ENCODE measurements around the gene MARCHF9. TPM values are rescaled to one million over a fixed set of nuclear protein-coding genes. Genes with fewer than 3 reads are reported as not detected.

The MARCHF9 gene
- total RNA-seq, 2 experiments from 2014 or later = 23.6 to 24.4 TPM

DNA sequence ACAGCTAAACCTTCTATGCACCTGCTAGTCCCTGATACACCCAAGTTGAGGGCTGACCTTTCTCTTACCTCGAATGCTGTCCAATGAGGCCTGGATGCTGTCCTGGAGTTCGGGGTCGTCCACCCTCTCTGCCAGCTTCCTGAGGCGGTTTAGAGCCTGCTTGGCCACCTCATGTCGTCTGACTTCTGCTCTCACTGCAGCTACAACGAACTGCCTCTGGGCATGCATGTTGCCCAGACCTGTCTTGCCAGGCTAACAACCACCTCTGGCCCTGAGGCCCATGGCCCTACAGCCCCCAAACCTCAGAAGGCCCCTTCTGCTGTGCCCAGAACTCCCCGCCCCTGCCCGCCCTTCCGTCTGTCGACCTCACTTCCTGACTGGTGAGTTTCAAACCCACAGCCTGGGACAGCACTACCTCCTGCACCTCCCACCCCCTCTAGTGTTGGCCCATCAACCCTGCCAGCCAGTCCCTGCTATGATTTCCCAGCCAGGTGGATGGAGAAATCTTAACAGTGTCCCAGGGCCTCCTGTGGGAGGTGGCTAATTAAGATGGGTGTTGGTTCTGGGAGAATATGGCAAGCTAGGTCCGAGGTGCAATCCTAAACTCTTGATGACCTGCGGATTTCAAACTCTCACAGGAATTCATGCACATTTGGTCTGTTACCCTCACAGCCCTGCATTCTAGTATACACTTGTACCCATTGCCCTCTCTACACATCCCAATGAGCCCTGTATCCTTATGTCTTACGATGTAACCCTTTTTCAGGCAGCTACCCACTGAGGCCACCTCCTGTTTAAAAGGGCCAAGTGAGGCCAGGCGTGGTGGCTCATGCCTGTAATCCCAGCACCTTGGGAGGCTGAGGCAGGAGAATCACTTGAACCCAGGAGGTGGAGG, 12.8 kb upstream of the MARCHF9 start:
- ChIA-PET CTCF (interaction anchor here (0.7 to 3.7 kb wide), 26 partner anchors 8 to 312 kb away, joined by 3 to 26 read pairs (median 4); partner anchors contain the start of genes B4GALNT1, CDK4, GLI1 and OS9), POLR2A (interaction anchor here (0.7 to 1.7 kb wide), 5 partner anchors 10 to 48 kb away, joined by 3 to 4 read pairs (median 4); partner anchors contain the start of genes CDK4 and OS9)
- Mint-ChIP-seq H3K27me3 (ENCODE audit: low read depth) (no peaks in the 10 kb centered on the region), H3K27ac (peak overlapping the region; percentile 92), H3K4me1 (ENCODE audit: low read depth) (peaks cover 61% of the 10 kb centered on the region), H3K36me3 (ENCODE audit: low read depth) (peaks cover 32% of the 10 kb centered on the region), H3K4me3 (peak overlapping the region; percentile 90), H3K9me3 (ENCODE audit: insufficient read depth) (no peaks in the 10 kb centered on the region)
- ATAC-seq = peak; percentile 66
- peak; percentile 93 for DNase-seq

DNA sequence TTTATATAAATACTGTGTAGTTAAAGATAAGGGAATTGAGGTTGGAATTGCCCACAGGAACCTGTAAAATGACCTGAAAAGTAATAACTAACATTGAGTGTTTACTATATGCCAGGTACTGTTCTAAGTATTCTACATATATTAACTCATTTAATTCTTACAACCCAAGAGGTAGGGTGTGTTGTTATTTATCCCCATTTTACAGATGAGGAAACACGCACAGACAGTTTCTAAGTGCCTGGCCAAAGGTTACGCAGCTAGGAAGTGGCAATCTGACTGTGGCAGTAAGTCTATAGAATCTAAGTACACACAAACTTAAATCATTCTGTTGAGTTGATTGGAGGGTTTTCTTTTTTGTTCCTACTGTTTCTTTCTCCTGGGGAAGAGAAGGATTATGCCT, 11.1 kb upstream of the MARCHF9 start:
- CTCF ChIA-PET = interaction anchor here (0.8 to 2.0 kb wide), 7 partner anchors 13 to 285 kb away, joined by 3 to 12 read pairs (median 4); no protein-coding TSS in a partner anchor
- Mint-ChIP-seq H3K27me3 (ENCODE audit: low read depth) (no peaks in the 10 kb centered on the region), H3K4me1 (ENCODE audit: low read depth) (peaks cover 61% of the 10 kb centered on the region), H3K36me3 (ENCODE audit: low read depth) (peaks cover 46% of the 10 kb centered on the region), H3K4me3 (peak overlapping the region; percentile 92), H3K27ac (peak overlapping the region; percentile 94), H3K9me3 (ENCODE audit: insufficient read depth) (no peaks in the 10 kb centered on the region)
- DNase-seq (no peak), ATAC-seq (no peak)
- POLR2A ChIA-PET = interaction anchor here (1.1 kb wide), 1 partner anchor 21 kb away, joined by 4 read pairs; no protein-coding TSS in a partner anchor

DNA sequence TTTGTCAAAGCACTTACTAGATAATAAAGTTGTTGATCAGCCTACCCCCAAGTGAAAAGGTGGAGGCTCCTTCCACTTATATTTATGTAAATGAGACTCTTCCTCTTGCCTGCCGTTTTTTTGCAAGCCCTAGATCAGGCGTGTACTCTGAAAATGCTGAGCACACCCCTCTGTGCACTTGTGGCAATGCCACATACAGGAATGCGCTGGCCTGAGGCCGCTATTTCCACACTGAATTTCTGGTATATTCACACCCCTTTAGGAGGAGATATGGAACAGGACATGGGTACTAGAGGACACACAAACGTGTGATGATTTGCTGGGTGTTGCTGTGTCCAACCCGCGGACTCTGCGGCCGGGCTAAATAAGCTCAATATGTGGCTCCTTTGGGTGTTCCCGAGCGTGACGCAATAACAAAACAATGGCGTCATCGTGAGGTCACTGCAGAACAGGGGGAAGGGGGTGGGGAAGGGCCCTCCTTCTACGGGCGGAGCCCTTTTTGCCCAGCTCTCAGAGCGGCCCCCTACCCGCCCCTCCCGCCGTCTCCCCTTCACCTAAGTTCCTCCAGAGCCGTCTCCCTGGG, 10.6 kb upstream of the MARCHF9 start:
- Mint-ChIP-seq H3K36me3 (ENCODE audit: low read depth) (peaks cover 46% of the 10 kb centered on the region), H3K4me1 (ENCODE audit: low read depth) (peaks cover 60% of the 10 kb centered on the region), H3K27ac (peak overlapping the region; percentile 94), H3K27me3 (ENCODE audit: low read depth) (no peaks in the 10 kb centered on the region), H3K9me3 (ENCODE audit: insufficient read depth) (no peaks in the 10 kb centered on the region), H3K4me3 (peak overlapping the region; percentile 92)
- ChIA-PET CTCF (interaction anchor here (0.7 to 2.0 kb wide), 10 partner anchors 10 to 285 kb away, joined by 3 to 12 read pairs (median 4); no protein-coding TSS in a partner anchor), POLR2A (interaction anchor here (0.5 to 1.3 kb wide), 6 partner anchors 15 to 1095 kb away, joined by 3 to 4 read pairs (median 3); partner anchors contain the start of gene INHBC)
- ATAC-seq = peak; percentile 21
- peak; percentile 86 for DNase-seq

DNA sequence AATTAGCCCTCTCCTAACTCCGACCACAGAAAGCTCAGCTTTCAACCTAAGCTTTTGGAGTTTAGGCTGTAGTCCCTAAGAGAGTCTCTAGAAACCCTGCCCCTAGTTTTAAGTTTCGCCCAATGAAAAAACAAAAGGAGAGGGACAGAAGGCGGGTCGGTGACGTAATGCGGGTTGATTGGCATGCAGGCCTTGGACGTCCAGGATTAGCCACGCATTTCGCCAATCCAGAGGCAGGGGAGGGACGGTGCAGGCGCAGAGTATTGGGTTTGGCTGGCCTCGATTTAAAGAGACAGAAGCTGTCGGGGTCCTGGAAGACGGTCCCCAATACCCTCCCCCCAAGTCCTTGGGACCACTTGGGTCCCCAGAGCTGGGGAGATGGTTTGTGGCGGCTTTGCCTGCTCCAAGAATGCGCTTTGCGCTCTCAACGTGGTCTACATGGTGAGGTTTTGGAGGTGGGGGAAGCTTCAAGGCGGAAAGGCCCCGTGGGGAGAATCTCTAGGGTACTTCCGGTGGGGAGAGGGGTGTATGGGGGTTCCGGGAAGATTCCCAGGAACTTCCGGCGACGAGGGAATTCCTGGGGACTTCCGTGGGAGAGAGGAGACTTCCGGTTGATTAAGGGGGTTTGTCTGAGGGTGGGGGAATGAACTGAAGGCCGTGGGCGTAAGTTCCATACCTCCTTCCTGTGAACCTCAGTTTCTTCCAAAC, 10.0 kb upstream of the MARCHF9 start, which contains the start of gene TSPAN31:
Gene TSPAN31 (plus strand): TSS at position 263 of the 708 bp plus-strand sequence. CDS start 116 bp downstream, at position 379.
- H3K27me3 Mint-ChIP-seq (ENCODE audit: low read depth) = no peaks in the 10 kb centered on the region
- DNase-seq (peak; percentile 98), ATAC-seq (peak; percentile 80)
- peak within 1 kb of the TSS; percentile 94 for H3K27ac Mint-ChIP-seq
- peak within 1 kb of the TSS; percentile 92 for H3K4me3 Mint-ChIP-seq
- no peaks in the 10 kb centered on the region for H3K9me3 Mint-ChIP-seq (ENCODE audit: insufficient read depth)
- H3K4me1 Mint-ChIP-seq (ENCODE audit: low read depth) = peaks cover 53% of the 10 kb centered on the region
- H3K36me3 Mint-ChIP-seq (ENCODE audit: low read depth) = peaks cover 41% of the 10 kb centered on the region
- CTCF ChIA-PET = interaction anchor here (0.7 to 2.0 kb wide), 10 partner anchors 9 to 286 kb away, joined by 3 to 12 read pairs (median 4); no protein-coding TSS in a partner anchor
- POLR2A ChIA-PET = interaction anchor here (0.6 to 1.3 kb wide), 6 partner anchors 14 to 1096 kb away, joined by 3 to 4 read pairs (median 4); partner anchors contain the start of gene INHBC

DNA sequence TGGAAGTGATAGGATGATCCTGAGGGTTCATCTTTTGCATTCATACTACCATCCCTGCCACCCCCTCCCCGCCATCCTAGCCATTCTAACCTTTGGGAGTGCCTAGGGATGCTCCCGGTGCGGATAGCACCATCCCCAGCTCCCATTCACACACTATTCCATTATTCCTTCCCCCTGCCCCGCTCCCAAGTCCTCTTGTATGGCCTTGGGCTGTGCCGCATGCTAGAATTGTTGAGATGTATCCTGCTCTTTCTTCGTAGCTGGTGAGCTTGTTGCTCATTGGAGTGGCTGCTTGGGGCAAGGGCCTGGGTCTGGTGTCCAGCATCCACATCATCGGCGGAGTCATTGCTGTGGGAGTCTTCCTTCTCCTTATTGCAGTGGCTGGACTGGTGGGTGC, 9.4 kb upstream of the MARCHF9 start:
- no peaks in the 10 kb centered on the region for H3K27me3 Mint-ChIP-seq (ENCODE audit: low read depth)
- peak overlapping the region; percentile 92 for H3K4me3 Mint-ChIP-seq
- DNase-seq (no peak), ATAC-seq (no peak)
- ChIA-PET CTCF (interaction anchor here (0.9 to 2.0 kb wide), 7 partner anchors 9 to 287 kb away, joined by 3 to 12 read pairs (median 4); no protein-coding TSS in a partner anchor), POLR2A (interaction anchor here (0.6 to 1.3 kb wide), 3 partner anchors 14 to 160 kb away, joined by 3 to 4 read pairs (median 3); no protein-coding TSS in a partner anchor)
- H3K4me1 Mint-ChIP-seq (ENCODE audit: low read depth) = peaks cover 55% of the 10 kb centered on the region
- H3K27ac Mint-ChIP-seq = peak overlapping the region; percentile 94
- peaks cover 44% of the 10 kb centered on the region for H3K36me3 Mint-ChIP-seq (ENCODE audit: low read depth)
- no peaks in the 10 kb centered on the region for H3K9me3 Mint-ChIP-seq (ENCODE audit: insufficient read depth)

DNA sequence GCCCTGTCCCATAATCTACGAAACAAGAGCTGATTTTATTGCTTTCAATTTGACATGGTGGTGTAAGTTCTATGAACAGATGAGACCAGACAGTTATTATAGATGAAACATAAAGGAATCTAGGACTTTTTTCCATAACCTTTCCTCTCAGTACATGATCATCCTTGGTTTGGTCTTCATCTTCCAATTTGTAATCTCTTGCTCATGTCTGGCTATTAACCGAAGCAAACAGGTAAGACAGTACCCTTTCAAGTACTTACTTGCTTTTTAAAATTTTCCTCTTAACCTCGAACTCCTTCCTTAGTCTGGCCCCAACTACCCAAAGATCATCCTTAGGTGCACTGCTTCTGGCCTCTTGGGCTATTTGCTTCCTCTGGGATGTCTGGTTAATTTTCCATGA, 8.9 kb upstream of the MARCHF9 start:
- Mint-ChIP-seq H3K4me3 (peak overlapping the region; percentile 92), H3K9me3 (ENCODE audit: insufficient read depth) (no peaks in the 10 kb centered on the region), H3K27me3 (ENCODE audit: low read depth) (no peaks in the 10 kb centered on the region), H3K4me1 (ENCODE audit: low read depth) (peaks cover 55% of the 10 kb centered on the region), H3K36me3 (ENCODE audit: low read depth) (peaks cover 44% of the 10 kb centered on the region), H3K27ac (peak overlapping the region; percentile 94)
- no peak for DNase-seq
- ATAC-seq = no peak
- ChIA-PET POLR2A (no interaction called here), CTCF (interaction anchor here (2.0 kb wide), 1 partner anchor 287 kb away, joined by 4 read pairs; no protein-coding TSS in a partner anchor)

DNA sequence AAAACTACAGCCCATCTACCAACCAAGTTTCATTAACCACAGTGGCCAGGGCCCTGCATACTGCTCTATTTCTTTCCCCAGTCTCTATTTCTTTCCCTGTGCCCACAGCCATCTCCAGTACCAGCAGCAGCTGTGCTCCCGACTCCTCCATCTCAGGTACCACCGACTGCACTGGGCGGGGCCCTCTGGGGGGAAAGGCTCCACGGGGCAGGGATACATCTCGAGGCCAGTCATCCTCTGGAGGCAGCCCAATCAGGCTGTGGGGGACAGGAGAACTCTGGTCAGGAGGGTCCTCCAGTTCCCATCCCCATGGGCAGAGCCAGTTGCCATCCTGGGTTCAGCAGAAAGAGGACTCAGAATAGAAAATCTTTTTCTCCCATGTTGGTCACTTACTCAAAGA, 5.8 kb upstream of the MARCHF9 start:
- peak overlapping the region; percentile 42 for H3K27ac Mint-ChIP-seq
- ATAC-seq (no peak), DNase-seq (no peak)
- ChIA-PET CTCF (no interaction called here), POLR2A (no interaction called here)
- no peaks in the 10 kb centered on the region for H3K9me3 Mint-ChIP-seq (ENCODE audit: insufficient read depth)
- H3K27me3 Mint-ChIP-seq (ENCODE audit: low read depth) = no peaks in the 10 kb centered on the region
- H3K36me3 Mint-ChIP-seq (ENCODE audit: low read depth) = peaks cover 47% of the 10 kb centered on the region
- H3K4me1 Mint-ChIP-seq (ENCODE audit: low read depth) = peaks cover 61% of the 10 kb centered on the region
- H3K4me3 Mint-ChIP-seq = no peak overlapping the region

DNA sequence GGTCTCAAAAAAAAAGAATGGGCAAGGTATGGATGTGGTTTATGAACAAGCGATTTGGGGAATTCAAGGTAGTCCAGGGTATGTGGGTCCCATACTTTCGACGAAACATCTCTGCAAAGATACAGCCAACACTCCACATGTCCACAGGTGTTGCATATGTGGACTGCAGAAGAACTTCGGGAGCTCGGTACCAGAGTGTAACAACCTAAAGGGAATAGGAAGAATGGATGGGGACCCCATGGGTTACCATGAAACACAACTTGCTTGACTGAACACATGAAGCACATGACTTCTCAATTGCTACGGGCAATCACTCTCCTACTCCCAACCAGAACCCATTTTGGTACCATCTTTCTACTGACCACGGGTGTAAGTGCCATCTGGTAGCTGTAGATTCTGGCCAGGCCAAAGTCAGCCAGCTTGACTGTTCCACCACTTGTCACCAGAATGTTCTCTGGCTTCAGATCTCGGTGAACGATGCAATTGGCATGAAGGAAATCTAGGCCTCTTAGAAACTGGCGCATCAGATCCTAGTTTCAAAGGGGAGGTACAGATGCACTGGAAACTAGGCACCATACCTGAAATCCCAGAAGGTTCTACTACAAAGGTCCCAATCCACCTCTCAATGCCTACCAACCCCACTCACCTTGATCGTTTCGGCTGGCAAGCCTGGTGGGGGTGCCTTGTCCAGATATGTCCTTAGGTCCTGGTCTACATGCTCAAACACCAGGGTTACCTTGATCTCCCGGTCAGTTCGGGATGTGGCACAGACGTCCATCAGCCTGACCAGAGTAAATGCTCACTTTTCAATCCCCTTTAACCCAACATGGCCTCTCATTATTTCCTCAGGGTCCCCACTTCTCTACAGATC, 4.1 kb upstream of the MARCHF9 start:
- Mint-ChIP-seq H3K27ac (peak overlapping the region; percentile 86), H3K4me1 (ENCODE audit: low read depth) (peaks cover 53% of the 10 kb centered on the region), H3K4me3 (peak overlapping the region; percentile 94), H3K9me3 (ENCODE audit: insufficient read depth) (no peaks in the 10 kb centered on the region), H3K36me3 (ENCODE audit: low read depth) (peaks cover 47% of the 10 kb centered on the region), H3K27me3 (ENCODE audit: low read depth) (no peaks in the 10 kb centered on the region)
- no peak for ATAC-seq
- DNase-seq = no peak
- ChIA-PET POLR2A (interaction anchor here (0.7 kb wide), 1 partner anchor 50 kb away, joined by 3 read pairs; no protein-coding TSS in a partner anchor), CTCF (interaction anchor here (1.2 to 1.4 kb wide), 3 partner anchors 9 to 167 kb away, joined by 3 to 8 read pairs (median 5); no protein-coding TSS in a partner anchor)

DNA sequence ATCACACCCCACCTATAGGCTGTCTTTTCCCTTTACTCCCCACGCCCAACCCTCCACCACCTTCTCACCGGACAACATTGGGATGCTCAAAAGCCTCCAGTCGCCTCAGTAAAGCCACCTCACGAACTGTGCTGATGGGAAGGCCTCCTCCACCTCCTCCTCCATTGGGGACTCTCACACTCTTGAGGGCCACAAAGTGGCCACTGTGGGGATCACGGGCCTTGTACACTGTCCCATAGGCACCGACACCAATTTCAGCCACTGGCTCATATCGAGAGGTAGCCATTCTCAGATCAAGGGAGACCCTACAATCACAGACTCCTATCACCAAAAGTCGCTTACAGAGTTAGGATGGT, 3.5 kb upstream of the MARCHF9 start:
- peaks cover 45% of the 10 kb centered on the region for H3K36me3 Mint-ChIP-seq (ENCODE audit: low read depth)
- H3K27me3 Mint-ChIP-seq (ENCODE audit: low read depth) = no peaks in the 10 kb centered on the region
- POLR2A ChIA-PET = interaction anchor here (1.0 kb wide), 1 partner anchor 13 kb away, joined by 3 read pairs; no protein-coding TSS in a partner anchor
- H3K27ac Mint-ChIP-seq = peak overlapping the region; percentile 86
- ATAC-seq = no peak
- CTCF ChIA-PET = interaction anchor here (0.7 to 1.2 kb wide), 3 partner anchors 10 to 168 kb away, joined by 3 to 5 read pairs (median 3); no protein-coding TSS in a partner anchor
- peak overlapping the region; percentile 94 for H3K4me3 Mint-ChIP-seq
- H3K9me3 Mint-ChIP-seq (ENCODE audit: insufficient read depth) = no peaks in the 10 kb centered on the region
- H3K4me1 Mint-ChIP-seq (ENCODE audit: low read depth) = peaks cover 51% of the 10 kb centered on the region
- DNase-seq = no peak

Measured in activated CD8-positive, alpha-beta T cell treated with anti-CD3 and anti-CD28 coated beads, Interleukin-2, amount 10 ng/mL, durations not matched to agents 7 days and 5 days (primary cell).